AG10803 (cell line): Measurements from ENCODE around the gene TCERG1L.

Source experiments
- DNase-seq: peaks from one replicate; pipeline ENCODE4 v3.0.0; 2010; ENCODE audit warnings: low read depth
- H3K4me3 ChIP-seq: 2 replicates; pipeline ENCODE4 v1.5.1; 2011; ENCODE audit warnings: mild to moderate bottlenecking, low read length, control low read depth
- CTCF ChIP-seq: conservative IDR thresholded peaks from 2 replicates; pipeline ENCODE4 v1.5.1; 2011; ENCODE audit warnings: mild to moderate bottlenecking, low read length, control low read depth, inconsistent platforms

The TCERG1L gene

DNA sequence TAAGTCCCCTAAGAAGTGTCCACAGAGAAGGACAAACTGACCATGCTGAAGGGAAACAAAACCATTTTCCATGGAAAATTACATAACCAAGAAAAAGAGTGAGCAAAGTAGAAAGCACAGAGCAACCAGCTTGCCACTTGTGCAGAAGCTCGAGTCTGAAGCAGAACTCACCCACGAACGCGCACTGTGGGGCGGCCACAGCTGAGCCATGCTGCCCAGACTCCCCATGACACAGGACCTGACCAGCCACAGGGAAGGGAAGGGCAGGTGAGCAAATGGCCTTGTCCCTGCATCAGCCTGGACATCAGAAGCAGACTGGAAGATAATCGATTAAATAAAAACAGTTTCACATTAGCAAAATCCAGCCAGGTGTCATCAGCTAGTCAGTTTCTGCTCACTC lies 95.7 kb downstream of the TCERG1L start:
- DNase-seq = no peak
- TF ChIP-seq CTCF = no peak
- H3K4me3 ChIP-seq = no peak overlapping the region

GRCh38 chr10:131214521-131215244 lies 96.8 kb downstream of the TCERG1L start:
- DNase-seq = no peak
- H3K4me3 ChIP-seq = no peak overlapping the region
- TF ChIP-seq CTCF = no peak

DNA sequence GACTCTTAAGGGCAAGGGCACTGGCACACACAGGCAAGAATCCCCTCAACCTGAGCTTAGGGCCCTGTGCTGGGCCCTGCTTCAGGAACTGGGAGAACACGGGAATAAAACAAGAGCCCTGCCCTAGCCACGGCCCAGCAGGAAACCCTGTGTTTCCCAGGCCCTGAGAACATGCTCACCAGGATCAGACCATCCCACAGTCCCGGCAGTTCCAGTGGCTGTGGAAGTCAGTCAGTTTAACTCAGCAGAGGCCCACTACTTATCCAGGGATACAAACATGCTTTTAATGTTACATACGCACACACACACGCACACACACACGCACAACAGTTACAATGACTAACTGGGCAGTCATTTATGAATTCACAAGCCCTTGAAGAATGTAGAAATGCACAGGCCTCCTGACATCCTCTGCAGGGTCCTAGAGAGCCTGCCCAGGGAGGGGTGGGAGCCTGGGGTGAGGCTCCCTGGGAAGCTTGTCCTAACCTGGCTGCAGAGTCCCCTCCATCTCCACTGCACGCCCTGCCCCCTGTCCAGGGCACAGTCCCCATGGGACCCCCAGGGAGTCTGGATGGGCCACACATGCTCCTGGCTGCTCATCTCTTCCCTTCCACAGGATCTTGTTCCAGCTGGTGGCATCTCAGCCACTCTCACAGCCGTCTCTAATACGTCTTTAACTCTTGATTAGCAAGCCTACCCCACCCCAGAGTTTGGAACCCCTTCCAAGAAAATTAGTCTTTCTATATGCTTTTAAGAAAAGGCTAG lies 97.6 kb downstream of the TCERG1L start:
- no peak for TF ChIP-seq CTCF
- no peak for DNase-seq
- no peak overlapping the region for H3K4me3 ChIP-seq

DNA sequence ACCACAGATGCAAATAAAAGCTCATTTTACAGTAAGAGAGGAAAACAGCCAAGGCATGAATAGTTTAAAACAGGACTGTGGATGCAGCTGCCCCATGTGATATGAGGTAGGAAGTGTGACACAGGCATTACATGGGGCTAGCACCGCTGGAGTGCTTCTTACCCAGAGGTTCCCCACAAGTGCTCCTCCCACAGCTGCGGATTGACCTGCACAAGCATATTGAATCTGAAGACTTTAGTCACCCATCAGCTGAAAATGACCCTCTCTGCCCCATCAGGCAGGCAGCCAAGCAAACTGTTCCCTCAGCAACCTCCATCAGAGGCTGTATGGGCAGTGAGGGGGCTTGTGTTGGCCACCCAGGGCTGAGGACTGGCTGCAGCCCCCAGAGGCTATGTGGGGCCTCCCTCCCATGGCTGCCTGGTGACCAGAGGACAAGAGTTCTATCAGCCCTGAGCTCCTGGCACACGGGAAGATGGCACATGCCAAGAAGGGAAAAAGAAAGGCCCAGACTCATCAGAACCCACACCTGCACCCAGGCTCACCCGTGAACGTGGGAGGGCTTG lies 98.7 kb downstream of the TCERG1L start:
- H3K4me3 ChIP-seq = no peak overlapping the region
- TF ChIP-seq CTCF = no peak
- no peak for DNase-seq

DNA sequence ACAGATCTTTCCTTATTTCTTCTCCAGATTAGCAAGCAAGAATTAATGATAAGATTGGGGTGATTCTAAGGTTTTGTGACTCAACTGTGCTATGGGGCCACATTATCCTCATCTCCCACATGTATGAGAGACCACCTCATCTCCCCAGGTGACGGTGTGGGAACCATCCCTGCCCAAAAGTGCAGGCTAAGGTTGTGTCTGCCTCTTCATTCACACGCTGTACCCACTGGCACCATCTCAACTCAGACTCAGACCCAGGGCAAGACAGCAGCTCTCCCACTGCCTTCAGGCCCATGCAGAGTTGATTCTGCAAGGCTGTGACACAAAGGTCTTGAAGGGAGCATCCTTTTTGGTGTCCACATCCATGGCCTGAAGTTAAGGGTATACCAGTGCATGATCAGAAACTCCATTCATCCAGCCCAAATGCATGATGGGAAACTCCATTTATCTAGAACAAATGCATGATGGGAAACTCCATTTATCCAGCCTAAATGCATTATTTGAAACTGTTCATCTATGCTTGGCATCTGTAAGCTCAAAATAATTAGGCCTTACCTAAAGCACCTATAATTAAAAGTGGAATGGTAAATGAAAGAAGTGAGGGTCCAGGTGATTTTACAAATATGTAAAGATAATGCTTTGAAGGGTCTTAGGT lies 99.4 kb downstream of the TCERG1L start:
- H3K4me3 ChIP-seq = no peak overlapping the region
- no peak for TF ChIP-seq CTCF
- no peak for DNase-seq

DNA sequence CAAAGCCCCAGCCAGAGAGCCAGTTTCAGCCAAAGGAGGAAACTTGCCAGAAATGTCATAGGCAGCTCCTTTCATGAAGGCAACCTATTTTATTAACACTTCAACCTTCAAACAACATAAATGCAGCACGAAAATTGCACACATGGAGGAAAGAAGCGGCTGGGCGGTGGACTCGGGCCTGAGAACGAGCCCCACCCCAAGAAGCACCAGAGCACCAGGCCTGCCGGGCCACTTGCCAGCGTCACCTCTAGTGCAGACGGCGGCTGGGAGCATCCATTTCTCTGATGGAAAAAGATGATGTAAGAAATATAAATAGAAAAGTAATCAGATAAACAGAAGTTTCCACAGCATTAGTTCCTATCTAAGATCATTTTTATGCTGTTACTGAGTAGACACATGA lies 100.0 kb downstream of the TCERG1L start:
- no peak for TF ChIP-seq CTCF
- DNase-seq = no peak
- no peak overlapping the region for H3K4me3 ChIP-seq
